ENCODE results near the gene AP1G2.

DNA sequence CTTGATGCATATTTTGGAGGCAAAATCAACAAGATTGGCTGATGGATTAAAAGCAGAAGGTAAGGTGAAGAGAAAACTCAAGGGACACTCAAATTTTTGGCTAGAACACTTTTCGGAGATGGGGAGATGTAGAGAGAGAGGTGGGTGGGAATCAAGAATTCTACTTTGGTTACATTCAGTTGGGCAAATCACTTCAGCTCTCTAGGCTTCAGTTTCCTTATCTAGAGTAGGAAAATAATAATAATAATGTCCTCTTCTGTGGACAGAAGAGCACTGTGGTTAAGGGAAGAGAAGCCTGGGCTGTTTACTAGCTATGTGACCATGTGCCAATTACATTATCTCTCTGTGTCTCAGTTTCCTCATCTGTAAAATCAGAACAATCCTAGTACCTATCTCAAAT, 45.2 kb upstream of the AP1G2 start:
- TF ChIP-seq CTCF (IDR thresholded peaks at IDR 0.05 in 2 of 3, conservative IDR thresholded peaks at IDR 0.05 in 1 of 3; ENCODE audit: borderline replicate concordance in 1 of 3, insufficient read depth in 1 of 3, low read depth in 2 of 3, low read length in 2 of 3) (no peak), SIN3A (IDR thresholded peaks at IDR 0.05; ENCODE audit: low read depth) (no peak), TCF7L2 (IDR thresholded peaks at IDR 0.05; ENCODE audit: borderline replicate concordance, extremely low read depth, insufficient read depth, insufficient read length) (no peak)
